Measurements from ENCODE around the gene BID. TPM values are rescaled to one million over a fixed set of nuclear protein-coding genes. Genes with fewer than 3 reads are reported as not detected.
A peak's percentile ranks its signal among the peaks of the same experiment; 100 is the strongest.

The BID gene
- total RNA-seq, 2 donors from 2014 or later = 13.5 to 18.1 TPM

DNA sequence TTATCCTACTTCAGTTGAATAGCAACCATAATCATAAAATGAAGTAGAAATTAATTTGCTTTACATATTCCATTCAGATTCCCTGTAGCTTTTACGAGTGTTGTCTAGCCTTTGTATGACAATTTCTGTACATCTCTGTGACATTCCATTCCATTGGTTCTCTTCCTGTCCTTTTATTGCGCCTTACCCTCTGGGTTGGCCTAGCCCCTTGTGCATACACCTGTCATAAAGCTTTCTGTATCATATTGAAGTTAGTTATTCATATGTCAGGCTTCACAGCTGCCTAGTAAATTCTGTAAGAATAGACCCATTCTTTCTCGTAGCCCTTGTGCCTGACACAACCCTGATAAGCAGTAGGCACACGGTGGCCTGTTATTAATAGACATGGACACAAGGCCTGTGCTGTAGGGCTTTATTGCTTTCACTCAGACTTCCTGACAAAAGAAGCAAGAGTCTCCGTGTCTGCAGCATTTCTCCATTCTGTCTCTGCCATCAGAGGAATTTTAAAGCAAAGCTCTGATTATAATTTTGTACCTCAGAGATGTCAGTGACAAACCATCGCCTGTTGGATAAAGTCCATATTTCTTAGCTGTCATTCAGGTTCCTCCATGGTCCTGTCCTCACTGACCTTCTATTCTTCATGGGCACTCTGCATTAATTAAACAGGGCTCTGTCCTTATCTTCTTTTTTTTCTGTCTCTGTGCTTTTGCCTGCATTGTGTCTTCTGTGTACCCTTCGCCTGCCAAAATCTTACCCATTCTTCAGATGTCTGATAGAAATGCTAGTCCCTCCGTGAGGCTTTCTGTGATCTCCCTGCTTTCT is 49.4 kb downstream of the BID start:
- H3K36me3 ChIP-seq = peaks cover 12% of the 10 kb centered on the region
- TF ChIP-seq, protein P1, sequence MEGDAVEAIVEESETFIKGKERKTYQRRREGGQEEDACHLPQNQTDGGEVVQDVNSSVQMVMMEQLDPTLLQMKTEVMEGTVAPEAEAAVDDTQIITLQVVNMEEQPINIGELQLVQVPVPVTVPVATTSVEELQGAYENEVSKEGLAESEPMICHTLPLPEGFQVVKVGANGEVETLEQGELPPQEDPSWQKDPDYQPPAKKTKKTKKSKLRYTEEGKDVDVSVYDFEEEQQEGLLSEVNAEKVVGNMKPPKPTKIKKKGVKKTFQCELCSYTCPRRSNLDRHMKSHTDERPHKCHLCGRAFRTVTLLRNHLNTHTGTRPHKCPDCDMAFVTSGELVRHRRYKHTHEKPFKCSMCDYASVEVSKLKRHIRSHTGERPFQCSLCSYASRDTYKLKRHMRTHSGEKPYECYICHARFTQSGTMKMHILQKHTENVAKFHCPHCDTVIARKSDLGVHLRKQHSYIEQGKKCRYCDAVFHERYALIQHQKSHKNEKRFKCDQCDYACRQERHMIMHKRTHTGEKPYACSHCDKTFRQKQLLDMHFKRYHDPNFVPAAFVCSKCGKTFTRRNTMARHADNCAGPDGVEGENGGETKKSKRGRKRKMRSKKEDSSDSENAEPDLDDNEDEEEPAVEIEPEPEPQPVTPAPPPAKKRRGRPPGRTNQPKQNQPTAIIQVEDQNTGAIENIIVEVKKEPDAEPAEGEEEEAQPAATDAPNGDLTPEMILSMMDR (IDR thresholded peaks at IDR 0.05) = no peak
- no peaks in the 10 kb centered on the region for H3K9me3 ChIP-seq
- H3K4me1 ChIP-seq (ENCODE audit: control insufficient read depth in 1 of 2, low read depth in 2 of 2) = peaks cover 17 to 35% of the 10 kb centered on the region in 2 donors
- peak overlapping the region; percentile 38 to 58 for H3K27ac ChIP-seq
- no peaks in the 10 kb centered on the region for H3K27me3 ChIP-seq (replicated peaks; ENCODE audit: insufficient read depth)
- DNase-seq (ENCODE audit: low spot score) (no peak), ATAC-seq (ENCODE audit: insufficient number of reproducible peaks, low FRiP score, low read depth) (no peak)
- no peak overlapping the region for H3K4me3 ChIP-seq

DNA sequence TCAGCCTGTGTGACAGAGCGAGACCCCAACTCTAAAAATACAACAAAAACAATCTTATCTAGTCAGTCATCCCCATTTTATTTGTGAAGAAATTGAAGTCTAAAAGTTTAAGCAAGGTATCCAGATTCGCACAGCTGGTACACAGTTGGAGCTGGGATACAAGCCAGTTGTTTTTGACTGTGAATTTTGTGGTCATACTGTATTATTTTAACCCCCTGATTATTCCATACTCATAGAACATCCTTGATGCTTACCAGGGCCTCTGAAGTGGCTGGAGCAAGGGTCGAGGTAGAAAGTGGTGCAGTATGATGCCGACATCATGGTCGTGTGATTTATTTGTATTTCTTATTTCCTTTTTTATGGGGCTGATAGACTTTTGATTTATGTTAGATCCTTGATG is 50.0 kb downstream of the BID start:
- Histone ChIP-seq H3K4me3 (no peak overlapping the region), H3K27me3 (replicated peaks; ENCODE audit: insufficient read depth) (no peaks in the 10 kb centered on the region), H3K4me1 (ENCODE audit: control insufficient read depth in 1 of 2, low read depth in 2 of 2) (peaks cover 17 to 35% of the 10 kb centered on the region in 2 donors), H3K9me3 (no peaks in the 10 kb centered on the region), H3K27ac (peak overlapping the region; percentile 38 to 58), H3K36me3 (peaks cover 9% of the 10 kb centered on the region)
- ATAC-seq (ENCODE audit: insufficient number of reproducible peaks, low FRiP score, low read depth) = no peak
- TF ChIP-seq, protein P1 (IDR thresholded peaks at IDR 0.05) = no peak
- DNase-seq (ENCODE audit: low spot score) = no peak

DNA sequence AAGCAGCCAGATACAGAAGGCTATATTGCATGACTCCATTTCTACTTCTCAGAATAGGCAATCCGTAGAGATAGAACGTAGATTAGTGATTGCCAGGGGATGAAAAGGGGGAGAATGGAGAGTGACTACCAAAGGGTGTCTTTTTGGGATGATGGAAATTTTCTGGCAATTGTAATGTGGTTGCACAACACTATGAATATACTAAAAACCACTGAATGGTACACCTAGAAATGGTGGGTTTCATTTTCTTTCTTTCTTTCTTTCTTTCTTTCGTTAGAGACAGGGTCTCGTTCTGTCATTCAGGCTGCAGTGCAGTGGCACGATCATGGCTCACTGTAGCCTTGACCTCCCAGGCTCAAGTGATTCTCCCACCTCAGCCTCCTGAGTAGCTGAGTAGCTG is 54.4 kb downstream of the BID start:
- DNase-seq (ENCODE audit: low spot score) = no peak
- Histone ChIP-seq H3K4me1 (ENCODE audit: control insufficient read depth in 1 of 2, low read depth in 2 of 2) (peaks cover 8 to 20% of the 10 kb centered on the region in 2 donors), H3K27ac (no peak overlapping the region), H3K36me3 (no peaks in the 10 kb centered on the region), H3K27me3 (replicated peaks; ENCODE audit: insufficient read depth) (no peaks in the 10 kb centered on the region), H3K9me3 (no peaks in the 10 kb centered on the region), H3K4me3 (no peak overlapping the region)
- TF ChIP-seq, protein P1 (IDR thresholded peaks at IDR 0.05) = no peak
- no peak for ATAC-seq (ENCODE audit: insufficient number of reproducible peaks, low FRiP score, low read depth)

DNA sequence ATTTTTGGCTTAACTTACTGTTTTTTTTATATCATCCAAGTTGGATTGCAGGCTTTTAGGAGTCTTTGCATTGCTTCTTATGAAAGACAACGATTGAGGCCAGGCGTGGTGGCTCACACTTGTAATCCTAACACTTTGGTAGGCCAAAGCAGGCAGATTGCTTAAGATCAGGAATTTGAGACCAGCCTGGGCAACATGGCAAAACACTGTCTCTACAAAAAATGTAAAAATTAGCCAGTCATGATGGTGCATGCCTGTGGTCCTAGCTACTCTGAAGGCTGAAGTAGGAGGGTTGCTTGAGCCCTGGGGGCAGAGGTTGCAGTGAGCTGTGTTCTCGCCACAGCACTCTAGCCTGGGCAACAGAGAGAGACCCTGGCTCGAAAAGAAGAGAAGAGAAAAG is 56.6 kb downstream of the BID start:
- ATAC-seq (ENCODE audit: insufficient number of reproducible peaks, low FRiP score, low read depth) (no peak), DNase-seq (ENCODE audit: low spot score) (no peak)
- Histone ChIP-seq H3K4me1 (ENCODE audit: control insufficient read depth in 1 of 2, low read depth in 2 of 2) (peaks cover 4 to 10% of the 10 kb centered on the region in 2 donors), H3K9me3 (no peaks in the 10 kb centered on the region), H3K27ac (no peak overlapping the region), H3K4me3 (no peak overlapping the region), H3K36me3 (no peaks in the 10 kb centered on the region), H3K27me3 (replicated peaks; ENCODE audit: insufficient read depth) (no peaks in the 10 kb centered on the region)
- TF ChIP-seq, protein P1 (IDR thresholded peaks at IDR 0.05) = no peak

DNA sequence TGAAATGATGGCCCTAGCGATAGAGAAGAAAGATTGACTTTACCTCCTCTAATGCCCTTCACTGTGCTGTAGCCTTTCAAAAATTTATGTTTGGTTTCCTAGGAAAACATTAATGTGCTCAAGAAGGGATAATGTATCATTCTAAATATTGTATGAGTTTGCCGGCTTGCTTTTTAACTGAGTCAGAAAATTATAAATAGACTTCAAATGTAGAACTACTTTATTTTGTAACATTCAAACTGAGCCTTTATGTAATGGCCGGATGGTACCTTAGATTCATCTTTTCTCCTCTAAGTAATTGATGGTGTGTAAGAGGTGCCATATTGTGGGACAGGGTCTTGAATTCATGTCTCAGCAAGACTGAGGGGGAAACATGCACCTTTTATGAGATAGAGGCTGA is 57.7 kb downstream of the BID start:
- Histone ChIP-seq H3K27ac (no peak overlapping the region), H3K4me3 (no peak overlapping the region), H3K36me3 (no peaks in the 10 kb centered on the region), H3K27me3 (replicated peaks; ENCODE audit: insufficient read depth) (no peaks in the 10 kb centered on the region), H3K4me1 (ENCODE audit: control insufficient read depth in 1 of 2, low read depth in 2 of 2) (peaks cover 4 to 10% of the 10 kb centered on the region in 2 donors), H3K9me3 (no peaks in the 10 kb centered on the region)
- TF ChIP-seq, protein P1 (IDR thresholded peaks at IDR 0.05) = no peak
- ATAC-seq (ENCODE audit: insufficient number of reproducible peaks, low FRiP score, low read depth) (no peak), DNase-seq (ENCODE audit: low spot score) (no peak)
